WTC11 (cell line): Measurements from ENCODE around the gene IQCK. TPM values are rescaled to one million over a fixed set of nuclear protein-coding genes. Genes with fewer than 3 reads are reported as not detected.

Experiments used
- ATAC-seq: fragments of 200-7000 bp; cut with Tn5 transposase; 2 replicates; pipeline ENCODE4 v1.10.0; 2021; ENCODE audit warnings: mild to moderate bottlenecking, moderate library complexity
- CTCF ChIA-PET: fragments of 300-600 bp; sonication (Branson Sonifier 250); formaldehyde crosslinking; loops from one replicate; lab custom pipeline; 2021; ENCODE audit warnings: antibody characterized with exemption; lab: Charles Lee
- POLR2A ChIA-PET: fragments of 350-600 bp; sonication (Branson Sonifier 250); formaldehyde crosslinking; loops from one replicate; lab custom pipeline; 2021; ENCODE audit warnings: antibody characterized with exemption; lab: Charles Lee
- DNase-seq: peaks from one replicate; pipeline ENCODE4 v3.0.0; 2021; ENCODE audit warnings: low spot score
- H3K27ac Mint-ChIP-seq: 2 replicates; pipeline ENCODE4 v1.8.0; 2021; ENCODE audit warnings: mixed read lengths
- H3K27me3 Mint-ChIP-seq: 2 replicates; pipeline ENCODE4 v1.8.0; 2021; ENCODE audit warnings: low read depth, mild to moderate bottlenecking, moderate library complexity, mixed read lengths
- H3K36me3 Mint-ChIP-seq: 2 replicates; pipeline ENCODE4 v1.8.0; 2021; ENCODE audit warnings: mixed read lengths
- H3K4me1 Mint-ChIP-seq: 2 replicates; pipeline ENCODE4 v1.8.0; 2022; ENCODE audit warnings: mixed read lengths
- H3K4me3 Mint-ChIP-seq: 2 replicates; pipeline ENCODE4 v1.8.0; 2021; ENCODE audit warnings: mild to moderate bottlenecking, moderate library complexity, mixed read lengths
- H3K9me3 Mint-ChIP-seq: 2 replicates; pipeline ENCODE4 v1.8.0; 2021; ENCODE audit warnings: mixed read lengths
- ATF1 ChIP-seq: sonication (generic); formaldehyde crosslinking; IDR thresholded peaks from 2 replicates; pipeline ENCODE4 v1.8.1; 2023; ENCODE audit warnings: mild to moderate bottlenecking, moderate library complexity, missing genetic modification reagents
- CREB1 ChIP-seq: sonication (generic); formaldehyde crosslinking; IDR thresholded peaks from 2 replicates; pipeline ENCODE4 v1.8.0; 2023; ENCODE audit warnings: mild to moderate bottlenecking, missing genetic modification reagents
- ELF4 ChIP-seq: sonication (generic); formaldehyde crosslinking; IDR thresholded peaks from 2 replicates; pipeline ENCODE4 v1.8.1; 2022; ENCODE audit warnings: low read depth, mild to moderate bottlenecking, moderate library complexity, missing genetic modification reagents
- EMX1 ChIP-seq: fragments of 250-450 bp; sonication (Bioruptor Pico); IDR thresholded peaks from 2 replicates; pipeline ENCODE4 v1.8.0; 2021; ENCODE audit warnings: mild to moderate bottlenecking
- GABPB1 ChIP-seq: sonication (generic); formaldehyde crosslinking; IDR thresholded peaks from 2 replicates; pipeline ENCODE4 v1.8.1; 2023; ENCODE audit warnings: mild to moderate bottlenecking, missing genetic modification reagents
- IRF2 ChIP-seq: sonication (generic); formaldehyde crosslinking; IDR thresholded peaks from 2 replicates; pipeline ENCODE4 v1.8.0; 2022; ENCODE audit warnings: low read depth, missing genetic modification reagents, borderline replicate concordance
- JAZF1 ChIP-seq: fragments of 250-450 bp; sonication (Bioruptor Pico); IDR thresholded peaks from 2 replicates; pipeline ENCODE4 v1.9.0; 2021; ENCODE audit warnings: moderate library complexity, mild to moderate bottlenecking, inconsistent platforms
- JUN ChIP-seq: sonication (generic); formaldehyde crosslinking; IDR thresholded peaks from 2 replicates; pipeline ENCODE4 v1.8.0; 2023; ENCODE audit warnings: mild to moderate bottlenecking, missing genetic modification reagents
- MXD4 ChIP-seq: fragments of 250-450 bp; sonication (Bioruptor Pico); IDR thresholded peaks from 2 replicates; pipeline ENCODE4 v1.8.0; 2021; ENCODE audit warnings: mild to moderate bottlenecking, moderate library complexity, borderline replicate concordance
- NFYB ChIP-seq: sonication (generic); formaldehyde crosslinking; conservative IDR thresholded peaks from 2 replicates; pipeline ENCODE4 v1.8.0; 2022; ENCODE audit warnings: low read depth, missing genetic modification reagents
- OVOL2 ChIP-seq: fragments of 250-450 bp; sonication (Bioruptor Pico); IDR thresholded peaks from 2 replicates; pipeline ENCODE4 v1.9.0; 2021; ENCODE audit warnings: mild to moderate bottlenecking, borderline replicate concordance
- RELA ChIP-seq: sonication (generic); formaldehyde crosslinking; IDR thresholded peaks from 2 replicates; pipeline ENCODE4 v1.8.1; 2022; ENCODE audit warnings: missing genetic modification reagents, mild to moderate bottlenecking, borderline replicate concordance
- SMAD3 ChIP-seq: sonication (generic); formaldehyde crosslinking; IDR thresholded peaks from 2 replicates; pipeline ENCODE4 v1.8.0; 2022; ENCODE audit warnings: missing genetic modification reagents, mild to moderate bottlenecking, borderline replicate concordance
- SOX15 ChIP-seq: fragments of 250-450 bp; sonication (Bioruptor Pico); IDR thresholded peaks from 2 replicates; pipeline ENCODE4 v1.9.0; 2021; ENCODE audit warnings: mild to moderate bottlenecking
- SP1 ChIP-seq: sonication (generic); formaldehyde crosslinking; conservative IDR thresholded peaks from 2 replicates; pipeline ENCODE4 v1.8.1; 2022; ENCODE audit warnings: missing genetic modification reagents
- TEAD1 ChIP-seq: sonication (generic); formaldehyde crosslinking; IDR thresholded peaks from 2 replicates; pipeline ENCODE4 v1.8.0; 2022; ENCODE audit warnings: mild to moderate bottlenecking, missing genetic modification reagents
- ZNF121 ChIP-seq: sonication (generic); formaldehyde crosslinking; IDR thresholded peaks from 2 replicates; pipeline ENCODE4 v1.8.0; 2023; ENCODE audit warnings: missing genetic modification reagents
- ZNF263 ChIP-seq: sonication (generic); formaldehyde crosslinking; IDR thresholded peaks from 2 replicates; pipeline ENCODE4 v1.8.1; 2022; ENCODE audit warnings: low read depth, mild to moderate bottlenecking, moderate library complexity, missing genetic modification reagents
- ZNF423 ChIP-seq: fragments of 250-450 bp; sonication (Bioruptor Pico); IDR thresholded peaks from 2 replicates; pipeline ENCODE4 v2.1.2; 2022; ENCODE audit warnings: mild to moderate bottlenecking, moderate library complexity
- total RNA-seq: library from RNA; stranded (reverse); gene quantifications from 3 replicates; pipeline ENCODE4 v1.2.3, GENCODE V29; 2021
- TF ChIP-seq, protein P1 (sequence below): sonication (generic); formaldehyde crosslinking; IDR thresholded peaks from 2 replicates; pipeline ENCODE4 v1.8.1; 2023; ENCODE audit warnings: mild to moderate bottlenecking, missing genetic modification reagents, borderline replicate concordance
- TF ChIP-seq, protein P2 (sequence below): sonication (generic); formaldehyde crosslinking; conservative IDR thresholded peaks from 2 replicates; pipeline ENCODE4 v1.8.1; 2023; ENCODE audit warnings: mild to moderate bottlenecking, low read depth, missing genetic modification reagents, moderate library complexity
- TF ChIP-seq, protein P3 (sequence below): fragments of 250-450 bp; sonication (Bioruptor Pico); IDR thresholded peaks from 2 replicates; pipeline ENCODE4 v1.8.0; 2021; ENCODE audit warnings: mild to moderate bottlenecking
- TF ChIP-seq, protein P4 (sequence below): sonication (generic); formaldehyde crosslinking; IDR thresholded peaks from 2 replicates; pipeline ENCODE4 v1.8.1; 2023; ENCODE audit warnings: mild to moderate bottlenecking, missing genetic modification reagents, moderate library complexity

Gene IQCK
- total RNA-seq, 1 experiment from 2014 or later, result 5.8 TPM

DNA sequence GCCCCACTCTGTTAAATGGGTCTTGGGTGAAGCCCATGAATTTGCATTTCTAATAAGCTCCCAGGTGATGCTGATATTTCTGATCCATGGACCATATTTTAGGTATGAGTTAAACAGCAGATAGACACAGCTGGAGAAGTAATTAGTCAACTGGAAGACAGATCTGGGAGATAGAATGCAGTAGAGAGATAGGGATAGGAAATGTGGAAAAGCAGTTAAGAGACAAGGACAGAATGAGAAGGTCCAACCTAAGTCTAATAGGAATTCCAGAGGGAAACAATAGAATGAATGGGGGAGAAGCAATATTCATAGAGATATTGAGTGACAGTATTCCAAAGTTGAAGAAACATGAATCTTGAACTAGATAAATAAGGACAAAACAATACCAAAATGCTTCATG is 94.9 kb downstream of the IQCK start (continued):
- TF ChIP-seq, protein P1, sequence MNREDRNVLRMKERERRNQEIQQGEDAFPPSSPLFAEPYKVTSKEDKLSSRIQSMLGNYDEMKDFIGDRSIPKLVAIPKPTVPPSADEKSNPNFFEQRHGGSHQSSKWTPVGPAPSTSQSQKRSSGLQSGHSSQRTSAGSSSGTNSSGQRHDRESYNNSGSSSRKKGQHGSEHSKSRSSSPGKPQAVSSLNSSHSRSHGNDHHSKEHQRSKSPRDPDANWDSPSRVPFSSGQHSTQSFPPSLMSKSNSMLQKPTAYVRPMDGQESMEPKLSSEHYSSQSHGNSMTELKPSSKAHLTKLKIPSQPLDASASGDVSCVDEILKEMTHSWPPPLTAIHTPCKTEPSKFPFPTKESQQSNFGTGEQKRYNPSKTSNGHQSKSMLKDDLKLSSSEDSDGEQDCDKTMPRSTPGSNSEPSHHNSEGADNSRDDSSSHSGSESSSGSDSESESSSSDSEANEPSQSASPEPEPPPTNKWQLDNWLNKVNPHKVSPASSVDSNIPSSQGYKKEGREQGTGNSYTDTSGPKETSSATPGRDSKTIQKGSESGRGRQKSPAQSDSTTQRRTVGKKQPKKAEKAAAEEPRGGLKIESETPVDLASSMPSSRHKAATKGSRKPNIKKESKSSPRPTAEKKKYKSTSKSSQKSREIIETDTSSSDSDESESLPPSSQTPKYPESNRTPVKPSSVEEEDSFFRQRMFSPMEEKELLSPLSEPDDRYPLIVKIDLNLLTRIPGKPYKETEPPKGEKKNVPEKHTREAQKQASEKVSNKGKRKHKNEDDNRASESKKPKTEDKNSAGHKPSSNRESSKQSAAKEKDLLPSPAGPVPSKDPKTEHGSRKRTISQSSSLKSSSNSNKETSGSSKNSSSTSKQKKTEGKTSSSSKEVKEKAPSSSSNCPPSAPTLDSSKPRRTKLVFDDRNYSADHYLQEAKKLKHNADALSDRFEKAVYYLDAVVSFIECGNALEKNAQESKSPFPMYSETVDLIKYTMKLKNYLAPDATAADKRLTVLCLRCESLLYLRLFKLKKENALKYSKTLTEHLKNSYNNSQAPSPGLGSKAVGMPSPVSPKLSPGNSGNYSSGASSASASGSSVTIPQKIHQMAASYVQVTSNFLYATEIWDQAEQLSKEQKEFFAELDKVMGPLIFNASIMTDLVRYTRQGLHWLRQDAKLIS (CRISPR knock-in tag), result no peak
- TF ChIP-seq, protein P2, sequence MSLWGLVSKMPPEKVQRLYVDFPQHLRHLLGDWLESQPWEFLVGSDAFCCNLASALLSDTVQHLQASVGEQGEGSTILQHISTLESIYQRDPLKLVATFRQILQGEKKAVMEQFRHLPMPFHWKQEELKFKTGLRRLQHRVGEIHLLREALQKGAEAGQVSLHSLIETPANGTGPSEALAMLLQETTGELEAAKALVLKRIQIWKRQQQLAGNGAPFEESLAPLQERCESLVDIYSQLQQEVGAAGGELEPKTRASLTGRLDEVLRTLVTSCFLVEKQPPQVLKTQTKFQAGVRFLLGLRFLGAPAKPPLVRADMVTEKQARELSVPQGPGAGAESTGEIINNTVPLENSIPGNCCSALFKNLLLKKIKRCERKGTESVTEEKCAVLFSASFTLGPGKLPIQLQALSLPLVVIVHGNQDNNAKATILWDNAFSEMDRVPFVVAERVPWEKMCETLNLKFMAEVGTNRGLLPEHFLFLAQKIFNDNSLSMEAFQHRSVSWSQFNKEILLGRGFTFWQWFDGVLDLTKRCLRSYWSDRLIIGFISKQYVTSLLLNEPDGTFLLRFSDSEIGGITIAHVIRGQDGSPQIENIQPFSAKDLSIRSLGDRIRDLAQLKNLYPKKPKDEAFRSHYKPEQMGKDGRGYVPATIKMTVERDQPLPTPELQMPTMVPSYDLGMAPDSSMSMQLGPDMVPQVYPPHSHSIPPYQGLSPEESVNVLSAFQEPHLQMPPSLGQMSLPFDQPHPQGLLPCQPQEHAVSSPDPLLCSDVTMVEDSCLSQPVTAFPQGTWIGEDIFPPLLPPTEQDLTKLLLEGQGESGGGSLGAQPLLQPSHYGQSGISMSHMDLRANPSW (CRISPR knock-in tag), result no peak
- TF ChIP-seq OVOL2 (CRISPR knock-in tag), result no peak
- TF ChIP-seq ATF1 (CRISPR knock-in tag), result no peak
- TF ChIP-seq TEAD1 (CRISPR knock-in tag), result no peak
- no peak for TF ChIP-seq NFYB

DNA sequence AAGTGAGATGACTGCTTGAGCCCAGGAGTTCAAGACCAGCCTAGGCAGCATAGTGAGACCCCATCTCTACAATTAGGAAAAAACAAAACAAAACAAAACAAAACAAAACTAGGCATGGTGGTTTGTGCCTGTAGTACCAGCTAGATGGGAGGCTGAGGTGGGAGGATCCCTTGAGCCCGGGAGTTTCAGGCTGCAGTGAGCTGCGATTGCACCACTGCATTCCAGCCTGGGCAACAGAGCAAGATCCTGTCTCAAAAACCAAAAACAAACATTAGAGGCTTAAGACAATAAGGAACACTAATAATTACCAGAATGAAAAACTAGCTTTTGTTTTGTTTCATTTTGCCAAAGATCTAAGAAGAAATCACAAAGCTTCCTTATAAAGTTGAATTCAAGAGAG is 97.3 kb downstream of the IQCK start:
- CTCF ChIA-PET, result no interaction called here
- TF ChIP-seq ZNF121 (CRISPR knock-in tag), result peak; percentile 67; the same call in 1 of the 2 replicates
- TF ChIP-seq, protein P3, sequence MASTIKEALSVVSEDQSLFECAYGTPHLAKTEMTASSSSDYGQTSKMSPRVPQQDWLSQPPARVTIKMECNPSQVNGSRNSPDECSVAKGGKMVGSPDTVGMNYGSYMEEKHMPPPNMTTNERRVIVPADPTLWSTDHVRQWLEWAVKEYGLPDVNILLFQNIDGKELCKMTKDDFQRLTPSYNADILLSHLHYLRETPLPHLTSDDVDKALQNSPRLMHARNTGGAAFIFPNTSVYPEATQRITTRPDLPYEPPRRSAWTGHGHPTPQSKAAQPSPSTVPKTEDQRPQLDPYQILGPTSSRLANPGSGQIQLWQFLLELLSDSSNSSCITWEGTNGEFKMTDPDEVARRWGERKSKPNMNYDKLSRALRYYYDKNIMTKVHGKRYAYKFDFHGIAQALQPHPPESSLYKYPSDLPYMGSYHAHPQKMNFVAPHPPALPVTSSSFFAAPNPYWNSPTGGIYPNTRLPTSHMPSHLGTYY (CRISPR knock-in tag), result no peak
- H3K4me1 Mint-ChIP-seq, result 0 out of 2 replicates have a peak, but pooled peaks cover 2% of the 10 kb centered on the region

DNA sequence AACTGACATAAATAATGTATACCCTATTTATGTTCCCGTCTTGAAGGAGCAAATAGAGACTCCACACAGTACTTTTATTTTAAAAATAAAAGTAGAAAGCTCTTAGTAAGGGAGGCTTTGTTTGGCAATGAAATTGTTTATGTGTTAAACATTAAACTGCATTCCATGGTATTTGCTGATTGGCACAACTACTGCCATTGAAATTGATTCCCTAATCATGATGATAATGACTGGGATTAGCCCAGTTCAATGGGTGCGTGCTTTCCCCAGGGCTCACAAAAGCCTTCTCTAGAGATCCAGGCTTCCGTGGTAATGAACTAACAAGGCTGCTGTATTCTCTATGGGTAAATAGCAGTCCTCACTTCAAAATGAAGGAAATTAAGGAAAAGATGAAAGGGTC is 99.1 kb downstream of the IQCK start:
- H3K27ac Mint-ChIP-seq, result no peak overlapping the region
- peaks cover 11% of the 10 kb centered on the region for H3K36me3 Mint-ChIP-seq
- no peaks in the 10 kb centered on the region for H3K27me3 Mint-ChIP-seq

More for the DNA sequence above, 97.3 kb downstream of the IQCK start:
- ATAC-seq, result no peak
- Mint-ChIP-seq H3K27me3 (no peaks in the 10 kb centered on the region), H3K9me3 (peaks cover 14% of the 10 kb centered on the region), H3K4me3 (no peak overlapping the region), H3K36me3 (peaks cover 11% of the 10 kb centered on the region), H3K27ac (no peak overlapping the region)
- POLR2A ChIA-PET, result no interaction called here
- no peak for DNase-seq

DNA sequence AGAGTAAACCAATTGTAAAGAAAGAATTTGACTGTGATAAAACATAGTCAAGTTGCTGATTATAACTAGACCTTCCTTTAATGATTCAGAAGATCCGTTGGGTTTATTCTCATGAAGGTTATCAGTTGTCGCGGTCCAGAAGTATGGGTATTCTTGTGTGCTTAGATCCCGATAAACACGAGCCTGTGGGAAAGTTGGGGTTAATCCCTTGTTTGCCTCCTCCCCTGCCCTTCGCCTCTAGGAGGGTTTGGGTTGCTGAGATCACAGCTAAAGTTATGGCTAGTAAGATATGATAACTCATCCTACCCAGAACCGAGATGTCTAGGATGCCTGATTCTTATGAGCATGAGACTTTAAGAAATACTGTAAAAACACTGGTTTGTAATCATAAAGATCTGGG is 99.8 kb downstream of the IQCK start:
- H3K4me3 Mint-ChIP-seq, result no peak overlapping the region
- H3K9me3 Mint-ChIP-seq, result peaks cover 8% of the 10 kb centered on the region
- CTCF ChIA-PET, result no interaction called here
- ATAC-seq (no peak), DNase-seq (no peak)
- H3K27ac Mint-ChIP-seq, result no peak overlapping the region
- H3K27me3 Mint-ChIP-seq, result no peaks in the 10 kb centered on the region
- no peak for TF ChIP-seq GABPB1 (CRISPR knock-in tag)
- TF ChIP-seq SOX15 (CRISPR knock-in tag), result no peak
- TF ChIP-seq ZNF423 (CRISPR knock-in tag), result no peak
- no peak for TF ChIP-seq IRF2 (CRISPR knock-in tag)
- no peak for TF ChIP-seq SP1 (CRISPR knock-in tag)
- no peak for TF ChIP-seq JAZF1
- TF ChIP-seq SMAD3 (CRISPR knock-in tag), result no peak
- TF ChIP-seq, protein P4, sequence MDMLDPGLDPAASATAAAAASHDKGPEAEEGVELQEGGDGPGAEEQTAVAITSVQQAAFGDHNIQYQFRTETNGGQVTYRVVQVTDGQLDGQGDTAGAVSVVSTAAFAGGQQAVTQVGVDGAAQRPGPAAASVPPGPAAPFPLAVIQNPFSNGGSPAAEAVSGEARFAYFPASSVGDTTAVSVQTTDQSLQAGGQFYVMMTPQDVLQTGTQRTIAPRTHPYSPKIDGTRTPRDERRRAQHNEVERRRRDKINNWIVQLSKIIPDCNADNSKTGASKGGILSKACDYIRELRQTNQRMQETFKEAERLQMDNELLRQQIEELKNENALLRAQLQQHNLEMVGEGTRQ (CRISPR knock-in tag), result no peak
- TF ChIP-seq CREB1 (CRISPR knock-in tag), result no peak
- no peak for TF ChIP-seq MXD4
- TF ChIP-seq ZNF263, result no peak
- no peak for TF ChIP-seq EMX1 (CRISPR knock-in tag)
- no peak for TF ChIP-seq RELA (CRISPR knock-in tag)
- POLR2A ChIA-PET, result no interaction called here
- H3K4me1 Mint-ChIP-seq, result 0 out of 2 replicates have a peak, but pooled peaks cover 2% of the 10 kb centered on the region
- peaks cover 7% of the 10 kb centered on the region for H3K36me3 Mint-ChIP-seq

More for the DNA sequence above, 99.1 kb downstream of the IQCK start:
- ChIA-PET POLR2A (no interaction called here), CTCF (interaction anchor here (0.5 kb wide), 1 partner anchor 479 kb away, joined by 3 read pairs; no protein-coding TSS in a partner anchor)
- Mint-ChIP-seq H3K9me3 (peaks cover 14% of the 10 kb centered on the region), H3K4me3 (no peak overlapping the region), H3K4me1 (0 out of 2 replicates have a peak, but pooled peaks cover 2% of the 10 kb centered on the region)
- TF ChIP-seq JUN (CRISPR knock-in tag) (no peak), ELF4 (CRISPR knock-in tag) (no peak)
- ATAC-seq, result no peak
- no peak for DNase-seq
